Activated CD4-positive, alpha-beta T cell treated with anti-CD3 and anti-CD28 coated beads, Interleukin-2, amount 50 U/mL, for 4 hours (primary cell): ENCODE measurements around the gene SCLY.

Source experiments
- DNase-seq, 2 experiments: peaks; one replicate each; pipeline ENCODE4 v3.0.0-alpha.2; 2020

Gene SCLY

GRCh38 chr2:238128534-238129001 lies 67.8 kb downstream of the SCLY start:
- no peak for DNase-seq

DNA sequence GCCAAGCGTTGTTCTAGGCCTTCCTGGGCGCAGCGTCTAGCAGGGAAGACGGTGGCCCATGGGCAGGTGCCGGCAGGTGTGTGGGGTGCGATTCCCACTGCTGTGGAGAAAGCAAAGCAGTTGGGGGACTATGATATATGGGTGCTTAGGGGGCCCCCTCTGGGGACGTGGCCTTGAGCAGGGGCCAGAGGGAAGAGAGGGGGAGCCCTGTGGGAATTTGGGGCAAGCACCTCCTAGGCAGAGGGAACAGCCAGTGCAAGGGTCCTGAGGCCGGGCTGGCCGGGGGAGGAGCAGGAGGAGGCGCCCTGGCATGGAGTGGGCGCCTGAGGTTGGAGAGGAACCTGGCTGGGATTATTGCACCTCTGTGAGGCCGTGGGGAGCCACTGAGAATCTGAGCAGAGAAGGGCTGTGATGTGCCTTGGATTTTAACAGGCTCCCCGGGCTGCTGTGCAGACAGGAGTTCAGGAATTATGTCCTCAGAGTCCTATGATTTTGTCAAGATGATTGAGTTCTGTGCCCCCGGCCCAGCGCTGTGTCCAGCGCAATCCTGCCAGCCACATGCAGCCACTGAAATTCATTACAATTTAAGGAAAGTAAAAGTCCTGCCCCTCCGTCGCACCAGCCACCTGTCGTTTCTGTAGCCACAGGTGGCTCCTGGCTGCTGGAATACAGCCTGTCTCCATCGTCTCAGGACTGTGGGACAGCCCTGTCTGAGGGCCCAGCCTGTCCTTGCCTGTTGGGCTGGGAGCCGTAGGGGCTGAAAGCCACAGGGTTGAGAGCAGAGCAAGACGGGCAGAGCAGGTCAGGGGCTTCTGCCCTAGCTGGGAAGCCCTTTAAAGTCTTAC lies 68.6 kb downstream of the SCLY start:
- DNase-seq, result no peak

GRCh38 chr2:238130111-238130695 lies 69.4 kb downstream of the SCLY start:
- DNase-seq, result no peak

GRCh38 chr2:238130696-238131628 lies 70.2 kb downstream of the SCLY start:
- DNase-seq, result no peak

- no peak for DNase-seq
Measured at GRCh38 chr2:238131761-238132462, 71.1 kb downstream of the SCLY start.

DNA sequence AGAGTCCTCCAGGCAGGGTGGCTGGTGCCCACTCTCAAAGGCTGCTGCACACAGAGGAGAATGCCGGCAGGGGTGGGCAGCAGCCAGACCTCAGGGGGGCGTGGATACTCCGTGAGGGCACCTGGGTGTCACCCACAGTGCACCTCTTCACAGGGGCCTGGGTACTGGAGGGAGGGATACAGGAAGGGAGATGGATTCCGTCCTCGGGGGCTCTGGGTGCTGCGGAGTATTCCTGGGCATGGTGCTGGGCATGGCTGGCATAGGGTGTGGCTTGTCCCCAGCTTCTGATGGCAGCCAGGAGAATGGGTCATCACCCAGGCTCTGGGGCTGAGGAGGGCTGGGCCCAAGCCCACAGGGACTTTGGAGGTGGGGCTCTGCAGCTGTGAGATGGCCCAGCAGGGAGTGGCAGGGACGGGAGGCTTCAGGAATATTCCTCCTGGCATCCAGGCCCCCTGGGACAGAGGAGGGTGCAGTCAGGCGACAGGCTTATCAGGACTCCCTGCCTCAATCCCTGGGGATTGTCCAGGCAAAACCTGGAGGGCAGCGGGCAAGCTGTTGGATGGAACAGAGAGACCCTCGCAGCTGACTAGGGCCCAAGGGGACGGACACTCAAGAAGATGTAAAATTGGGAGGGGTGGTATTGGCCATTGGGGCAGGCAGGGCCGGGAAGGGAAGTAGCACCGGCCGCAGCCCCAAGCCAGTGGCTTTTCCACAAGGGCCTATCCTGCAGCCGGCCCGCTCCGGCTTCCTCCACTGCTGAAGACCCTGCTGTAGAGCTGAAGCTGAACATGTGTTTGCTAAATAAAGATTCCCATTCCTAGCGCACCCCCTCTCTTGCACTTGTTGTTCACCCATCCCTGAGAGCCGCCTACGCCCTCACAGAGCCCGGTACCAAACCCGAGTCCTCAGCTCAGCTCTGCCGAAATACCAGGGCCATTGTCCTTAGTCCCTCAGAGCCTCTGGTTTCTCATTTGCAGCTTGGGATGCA lies 72.0 kb downstream of the SCLY start:
- no peak for DNase-seq

GRCh38 chr2:238133499-238134392 lies 72.9 kb downstream of the SCLY start:
- no peak for DNase-seq

- no peak for DNase-seq
Measured at GRCh38 chr2:238134393-238134785, 73.6 kb downstream of the SCLY start.

GRCh38 chr2:238135601-238136150 lies 74.9 kb downstream of the SCLY start:
- no peak for DNase-seq

DNA sequence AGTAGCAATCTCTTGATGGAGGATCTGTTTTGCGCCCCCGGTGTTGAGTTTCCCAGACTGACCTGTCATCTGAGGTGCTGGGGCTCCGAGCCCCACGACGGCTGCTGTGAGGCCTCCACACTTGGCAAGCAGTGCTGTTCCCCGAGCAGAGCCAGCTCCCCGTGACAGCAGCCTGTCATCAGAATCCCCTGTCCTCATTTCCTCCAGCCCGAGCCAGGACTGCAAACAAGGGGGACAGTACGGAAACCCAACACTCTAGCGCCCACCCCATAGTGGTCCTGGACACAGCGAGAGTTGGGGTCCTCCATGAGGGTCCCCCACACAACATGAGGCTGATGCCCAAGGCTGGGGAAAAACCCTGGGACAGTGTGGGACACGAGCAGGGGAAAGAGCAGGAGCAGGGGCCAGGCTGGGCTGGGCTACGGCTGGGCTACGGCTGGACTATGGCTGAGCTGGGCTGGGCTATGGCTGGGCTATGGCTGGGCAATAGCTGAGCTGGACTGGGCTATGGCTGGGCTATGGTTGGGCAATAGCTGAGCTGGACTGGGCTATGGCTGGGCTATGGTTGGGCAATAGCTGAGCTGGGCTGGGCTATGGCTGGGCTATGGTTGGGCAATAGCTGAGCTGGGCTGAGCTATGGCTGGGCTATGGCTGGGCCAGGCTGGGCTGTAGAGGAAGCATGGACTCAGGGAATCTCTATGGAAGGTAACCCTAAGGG lies 76.2 kb downstream of the SCLY start:
- no peak for DNase-seq

- no peak for DNase-seq
Measured at GRCh38 chr2:238137885-238138284, 77.1 kb downstream of the SCLY start.

DNA sequence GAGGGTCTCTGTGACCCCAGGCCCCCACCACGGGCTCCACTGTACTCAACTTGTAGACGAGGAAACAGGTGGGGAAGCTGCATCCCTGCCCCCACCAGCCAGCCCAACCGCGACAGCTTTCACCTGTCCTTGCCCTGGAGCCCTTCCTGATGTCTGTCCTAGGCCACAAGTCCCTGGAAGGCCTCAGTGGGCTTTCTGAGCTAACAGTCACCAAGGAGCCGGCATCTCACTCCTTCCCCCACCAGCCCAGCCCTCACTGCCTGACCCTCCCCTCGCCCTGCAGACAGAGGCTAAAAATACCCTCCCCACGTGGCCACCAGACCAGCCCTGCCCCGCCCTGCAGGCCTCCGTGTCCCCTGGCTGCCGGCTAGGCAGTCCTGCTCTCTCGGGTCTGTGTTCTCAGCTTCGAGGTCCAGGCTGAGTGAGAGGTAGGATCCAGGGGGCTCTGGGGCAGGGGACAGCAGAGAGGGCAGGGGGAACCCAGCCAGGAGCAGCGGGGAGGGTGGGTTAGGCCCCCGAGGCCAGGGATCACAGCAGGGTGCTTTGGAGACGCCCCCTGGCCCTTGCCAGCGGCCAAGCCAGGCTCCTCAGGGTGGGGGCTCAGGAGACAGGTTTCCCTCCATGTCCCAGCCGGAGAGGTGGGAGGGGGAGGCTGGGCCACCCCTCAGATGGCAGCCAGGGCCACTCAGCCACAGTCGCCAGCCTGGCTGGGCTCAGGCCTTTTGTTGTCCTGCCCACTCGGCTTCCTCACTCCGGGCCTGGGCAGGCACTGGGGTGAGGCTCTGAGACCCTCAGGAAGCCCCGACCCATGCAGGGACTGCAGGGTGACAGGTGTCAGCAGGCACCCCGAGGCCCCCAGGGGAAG lies 77.8 kb downstream of the SCLY start, which contains the start of gene KLHL30:
Gene KLHL30 (plus strand): TSS at position 338 of the 865 bp plus-strand sequence. CDS start 2,087 bp downstream, outside the sequence.
- DNase-seq, result no peak

DNA sequence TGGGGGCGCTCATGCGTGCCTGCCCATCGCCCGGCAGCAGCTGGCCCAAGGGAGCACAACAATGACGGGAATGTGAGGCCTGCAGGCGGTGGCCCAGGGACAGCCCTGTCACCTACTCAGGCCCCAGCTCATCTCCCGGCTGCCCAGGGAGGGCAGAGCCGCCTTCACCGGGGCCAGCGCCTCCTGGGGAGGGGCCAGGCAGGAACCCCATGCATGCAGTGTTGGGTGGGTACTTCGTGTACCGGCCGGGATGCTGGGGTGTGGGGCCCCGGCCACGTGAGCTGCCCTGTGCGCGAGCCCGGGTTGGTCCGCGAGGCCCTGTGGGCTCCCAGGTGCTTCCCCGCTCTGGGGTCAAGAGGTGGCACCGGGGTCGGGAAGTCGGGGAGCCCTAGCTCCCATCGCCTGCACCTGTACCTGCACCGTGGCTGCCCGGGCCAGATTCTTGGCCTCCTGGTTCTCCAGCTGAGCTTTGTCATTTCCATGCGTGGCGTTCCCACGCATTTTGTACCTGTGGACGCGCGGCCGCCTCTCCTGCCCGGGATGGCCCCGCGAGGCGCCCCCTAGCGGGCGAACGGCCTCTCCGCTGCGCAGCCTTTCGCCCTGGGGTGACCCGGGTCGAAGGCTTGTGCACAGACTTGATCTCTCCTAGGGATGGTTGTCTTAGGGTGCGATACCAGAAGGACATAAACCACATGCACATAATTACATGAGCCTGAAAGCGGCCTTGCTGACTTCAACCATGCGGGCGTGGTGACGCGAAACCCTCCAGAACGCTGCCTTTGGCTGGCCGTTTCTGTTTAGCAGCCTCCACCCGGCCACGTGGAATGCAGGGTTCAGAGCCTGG lies 78.6 kb downstream of the SCLY start:
- no peak for DNase-seq

DNA sequence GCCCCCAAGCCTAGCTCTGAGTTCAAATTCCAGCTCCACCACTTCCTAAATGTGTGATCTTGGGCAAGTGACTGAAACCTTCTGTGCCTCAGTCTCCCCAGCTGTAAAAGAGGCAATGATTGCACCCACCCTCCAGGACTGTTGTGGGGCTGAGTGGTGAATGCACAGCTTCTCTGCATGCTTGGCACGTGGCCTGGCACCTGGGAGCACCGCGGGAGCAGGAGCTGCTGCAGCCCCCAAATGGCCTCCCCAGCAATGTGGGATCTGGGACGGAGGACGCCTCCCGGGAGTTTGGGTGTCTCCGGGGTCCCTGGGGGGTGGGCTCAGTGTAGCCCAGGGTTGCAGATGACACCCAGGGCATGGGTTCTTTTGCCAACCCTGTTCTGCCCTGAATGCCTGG lies 79.2 kb downstream of the SCLY start:
- DNase-seq, result no peak

- no peak for DNase-seq
Measured at GRCh38 chr2:238140721-238141540, 80.1 kb downstream of the SCLY start.
